OCI-M2 (cell line): ENCODE results near the gene CDK13.
A peak's percentile ranks its signal among the peaks of the same experiment; 100 is the strongest.

Experiments
- DNase-seq: peaks from one replicate; lab custom pipeline; 2025; ENCODE audit not compliant: unreplicated experiment; lab: John Stamatoyannopoulos, UW

The CDK13 gene

GRCh38 chr7:39948956-39949928, 814 bp upstream of the CDK13 start:
- DNase-seq = peak; percentile 53

- no peak for DNase-seq
Measured at GRCh38 chr7:39950473-39951225, 593 bp downstream of the CDK13 start.

GRCh38 chr7:39951226-39952194, 1.5 kb downstream of the CDK13 start:
- DNase-seq = no peak

GRCh38 chr7:39952374-39952773, 2.3 kb downstream of the CDK13 start:
- no peak for DNase-seq

- DNase-seq = no peak
Measured at GRCh38 chr7:39952803-39953202, 2.7 kb downstream of the CDK13 start.

GRCh38 chr7:39954694-39955093, 4.6 kb downstream of the CDK13 start:
- no peak for DNase-seq

- no peak for DNase-seq
Measured at GRCh38 chr7:39958038-39958437, 8.0 kb downstream of the CDK13 start.

- no peak for DNase-seq
Measured at GRCh38 chr7:39967406-39968161, 17.5 kb downstream of the CDK13 start.

- DNase-seq = no peak
Measured at GRCh38 chr7:39969431-39969830, 19.4 kb downstream of the CDK13 start.

GRCh38 chr7:39971924-39972323, 21.9 kb downstream of the CDK13 start:
- no peak for DNase-seq

GRCh38 chr7:39973801-39974200, 23.7 kb downstream of the CDK13 start:
- DNase-seq = no peak

- DNase-seq = no peak
Measured at GRCh38 chr7:39978230-39978934, 28.3 kb downstream of the CDK13 start.

GRCh38 chr7:39979406-39980073, 29.5 kb downstream of the CDK13 start:
- DNase-seq = no peak

- DNase-seq = no peak
Measured at GRCh38 chr7:39985398-39985918, 35.4 kb downstream of the CDK13 start.

GRCh38 chr7:39987641-39988347, 37.7 kb downstream of the CDK13 start:
- no peak for DNase-seq

- DNase-seq = no peak
Measured at GRCh38 chr7:40000734-40001315, 50.8 kb downstream of the CDK13 start.

GRCh38 chr7:40001649-40002048, 51.6 kb downstream of the CDK13 start:
- no peak for DNase-seq

GRCh38 chr7:40003597-40003996, 53.5 kb downstream of the CDK13 start:
- no peak for DNase-seq
